ENCODE data around the gene PTGDS.

- TF ChIP-seq CTCF (IDR thresholded peaks at IDR 0.05; ENCODE audit: low read depth, low read length, missing input control) (no peak), GABPA (IDR thresholded peaks at IDR 0.05 in 1 of 2, conservative IDR thresholded peaks at IDR 0.05 in 1 of 2) (no peak), SP1 (IDR thresholded peaks at IDR 0.05) (no peak)
- TF ChIP-seq, protein P1, sequence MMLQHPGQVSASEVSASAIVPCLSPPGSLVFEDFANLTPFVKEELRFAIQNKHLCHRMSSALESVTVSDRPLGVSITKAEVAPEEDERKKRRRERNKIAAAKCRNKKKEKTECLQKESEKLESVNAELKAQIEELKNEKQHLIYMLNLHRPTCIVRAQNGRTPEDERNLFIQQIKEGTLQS (IDR thresholded peaks at IDR 0.05) = no peak
Measured at GRCh38 chr9:136980669-136981478, 3.6 kb downstream of the PTGDS start.
